Iris pigment epithelial cell (primary cell): ENCODE measurements around the gene AGR2.
"Not testable (repeated sequence)": the region's sequence is repeated elsewhere in the genome, so short reads cannot be mapped to it uniquely, and the experiment has no call there.

Experiments
- DNase-seq: peaks from one replicate; pipeline ENCODE4 v3.0.0-alpha.2; 2011; ENCODE audit warnings: low read depth

Gene AGR2

DNA sequence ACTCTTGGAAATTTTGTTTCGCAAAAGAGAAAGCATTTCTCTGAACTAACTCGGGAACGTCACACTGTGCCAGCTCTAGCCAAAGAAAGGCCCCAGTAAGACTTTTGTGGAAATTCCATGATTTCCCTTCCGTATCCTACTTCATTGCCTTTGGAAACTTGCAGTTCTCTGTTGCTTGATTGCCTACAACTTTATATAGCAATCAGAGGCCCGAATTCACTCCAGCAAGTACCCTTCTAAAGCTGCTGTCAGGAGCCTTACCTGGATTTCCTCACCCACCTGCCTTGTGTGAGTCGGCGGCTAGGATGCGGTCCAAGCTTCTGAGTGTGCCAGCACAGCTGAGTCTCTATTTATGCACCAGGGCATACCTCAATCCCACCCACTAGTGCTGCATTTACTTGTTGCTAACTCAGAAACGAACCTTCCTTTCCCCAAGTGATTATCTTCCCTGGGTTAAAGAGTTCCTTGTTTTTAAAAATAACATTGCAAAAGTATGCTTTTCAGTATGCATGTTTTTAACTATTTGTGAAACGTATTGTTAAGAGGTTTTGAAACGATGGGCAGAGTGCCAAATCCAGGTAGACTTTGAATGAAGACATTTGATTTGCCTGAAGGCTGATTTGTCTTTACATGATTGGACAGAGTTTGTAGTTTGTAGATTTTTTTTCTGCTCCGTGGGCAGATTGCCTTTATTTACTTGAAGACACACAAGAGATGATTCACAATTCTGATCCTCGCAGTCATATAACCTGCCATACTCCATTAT is at the start of gene AGR2:
AGR2 (minus strand) TSS at position 326 of the 766 bp plus-strand sequence. CDS start 3,203 bp downstream, outside the sequence.
- DNase-seq: peak; percentile 31

DNA sequence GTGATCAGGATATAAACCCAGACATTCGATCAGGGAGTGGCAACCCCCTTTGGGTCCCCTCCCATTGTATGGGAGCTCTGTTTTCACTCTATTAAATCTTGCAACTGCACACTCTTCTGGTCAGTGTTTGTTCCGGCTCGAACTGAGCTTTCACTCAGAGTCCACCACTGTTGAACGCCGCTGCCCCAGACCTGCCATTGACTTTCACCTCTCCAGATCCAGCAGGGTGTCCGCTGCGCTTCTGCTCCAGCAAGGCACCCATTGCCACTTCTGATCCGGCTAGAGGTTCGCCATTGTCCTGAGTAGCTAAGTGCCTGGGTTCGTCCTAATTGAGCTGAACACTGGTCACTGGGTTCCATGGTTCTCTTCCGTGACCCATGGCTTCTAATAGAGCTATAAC is 48.4 kb upstream of the AGR2 start:
- not testable (repeated sequence) for DNase-seq

DNA sequence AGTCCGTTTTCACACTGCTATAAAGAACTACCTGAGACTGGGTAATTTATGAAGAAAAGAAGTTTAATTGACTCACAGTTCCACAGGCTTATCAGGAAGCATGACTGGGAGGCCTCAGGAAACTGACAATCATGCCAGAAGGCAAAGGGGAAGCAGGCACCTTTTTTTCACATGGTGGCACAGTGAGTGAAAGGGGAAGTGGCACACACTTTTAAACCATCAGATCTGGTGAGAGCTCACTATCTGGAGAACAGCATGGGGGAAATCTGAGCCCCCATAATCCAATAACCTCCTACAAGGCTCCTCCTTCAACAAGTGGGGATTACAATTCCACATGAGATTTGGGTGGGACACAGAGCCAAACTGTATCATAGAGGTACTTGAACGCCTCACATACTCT is 47.0 kb upstream of the AGR2 start:
- DNase-seq: no peak

DNA sequence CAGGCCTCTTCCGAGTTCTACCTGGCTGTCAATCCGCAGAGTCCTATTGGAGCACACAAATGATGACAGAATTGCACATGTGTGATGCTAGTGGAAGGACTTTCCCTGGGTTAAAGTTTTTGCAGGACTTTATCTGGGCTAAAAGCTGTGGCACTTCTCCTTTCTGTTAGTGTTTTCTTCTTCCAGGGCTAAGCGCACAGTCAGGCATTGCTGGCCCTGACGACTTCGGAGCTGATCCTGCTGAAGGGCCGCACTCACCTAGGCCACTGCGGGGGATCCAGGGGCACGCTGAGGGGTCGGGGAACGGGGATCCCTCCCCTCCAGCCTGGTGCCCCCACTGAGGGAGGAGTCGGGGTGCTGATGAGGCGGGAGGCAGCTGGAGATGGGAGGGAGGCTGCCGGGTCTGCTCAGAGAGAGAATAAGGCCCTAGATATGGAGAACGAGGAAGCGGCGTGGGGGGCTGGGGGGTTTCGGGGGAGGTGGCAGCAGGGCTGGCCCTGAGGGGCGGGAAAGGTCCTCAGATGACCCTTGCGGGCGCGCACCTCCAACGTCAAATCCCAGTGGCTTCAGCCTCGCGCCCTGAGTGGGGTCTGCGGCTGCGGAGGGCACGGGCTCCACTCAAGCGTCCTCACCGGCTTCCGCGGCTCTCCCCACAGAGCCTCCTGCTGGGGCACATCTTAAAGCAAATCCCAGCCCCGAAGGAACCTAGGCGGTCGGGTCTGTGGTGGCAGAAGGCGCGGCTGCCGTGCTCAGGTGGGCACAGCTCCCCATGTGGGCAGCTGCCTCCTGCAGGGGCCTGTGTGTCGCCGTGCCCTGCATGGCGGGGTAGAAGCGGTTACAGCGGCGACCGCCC is 46.0 kb upstream of the AGR2 start:
- DNase-seq: no peak

DNA sequence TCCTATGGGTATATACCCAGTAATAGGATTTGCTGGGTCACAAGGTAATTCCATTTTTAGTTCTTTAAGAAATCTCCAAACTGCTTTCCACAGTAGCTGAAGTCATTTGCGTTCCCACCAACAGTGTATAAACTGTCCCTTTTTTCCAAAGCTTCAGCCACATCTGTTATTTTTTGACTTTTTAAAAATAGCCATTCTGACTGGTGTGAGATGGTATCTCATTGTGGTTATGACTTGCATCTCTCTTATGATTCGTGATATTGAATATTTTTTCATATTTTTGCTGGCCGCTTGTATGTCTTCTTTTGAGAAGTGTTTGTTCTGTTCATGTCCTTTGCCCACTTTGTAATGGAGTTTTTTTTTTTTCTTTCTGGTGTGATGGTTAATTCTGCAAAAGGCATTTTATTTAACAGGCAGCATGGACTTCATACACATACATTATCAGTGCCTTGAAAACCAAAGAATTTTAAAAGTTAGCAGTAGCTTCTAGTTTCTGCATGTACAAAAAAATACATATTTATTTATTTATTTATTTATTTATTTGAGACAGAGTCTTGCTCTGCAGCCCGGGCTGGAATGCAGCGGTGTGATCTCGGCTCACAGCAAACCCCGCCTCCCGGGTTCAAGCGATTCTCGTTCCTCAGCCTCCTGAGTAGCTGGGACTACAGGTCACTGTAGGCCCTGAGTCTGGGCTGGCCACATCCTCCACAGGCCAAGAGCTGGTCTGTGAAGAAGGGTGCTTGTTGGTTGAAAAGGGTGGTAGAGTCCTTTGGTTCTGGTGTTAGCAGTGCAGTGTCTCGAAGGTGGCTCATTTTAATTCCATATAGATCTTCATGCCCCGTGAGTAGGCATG is 44.7 kb upstream of the AGR2 start:
- no peak for DNase-seq

DNA sequence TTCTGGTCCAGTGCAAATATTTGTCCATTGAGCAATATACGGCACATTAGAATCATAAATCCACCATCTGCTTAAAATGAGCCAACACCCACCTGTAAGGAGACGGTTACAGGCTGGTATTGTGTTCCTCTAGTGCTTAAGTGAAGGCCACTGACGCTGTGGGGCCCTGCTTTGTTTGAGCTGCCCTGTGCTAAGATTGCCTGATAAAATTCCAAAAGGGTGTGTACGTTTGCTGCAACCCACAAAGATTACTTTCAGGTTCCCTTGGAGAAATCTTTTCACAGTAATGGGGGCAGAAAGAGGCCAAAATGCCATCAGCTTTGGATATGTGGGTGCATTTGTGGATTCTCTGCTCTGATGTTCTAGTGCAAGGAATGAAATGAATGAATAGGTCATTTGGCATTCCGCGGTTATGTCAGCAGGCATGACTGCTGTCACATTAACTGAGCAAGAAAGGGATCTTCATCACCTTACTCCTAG is 42.6 kb upstream of the AGR2 start:
- DNase-seq: peak; percentile 47

DNA sequence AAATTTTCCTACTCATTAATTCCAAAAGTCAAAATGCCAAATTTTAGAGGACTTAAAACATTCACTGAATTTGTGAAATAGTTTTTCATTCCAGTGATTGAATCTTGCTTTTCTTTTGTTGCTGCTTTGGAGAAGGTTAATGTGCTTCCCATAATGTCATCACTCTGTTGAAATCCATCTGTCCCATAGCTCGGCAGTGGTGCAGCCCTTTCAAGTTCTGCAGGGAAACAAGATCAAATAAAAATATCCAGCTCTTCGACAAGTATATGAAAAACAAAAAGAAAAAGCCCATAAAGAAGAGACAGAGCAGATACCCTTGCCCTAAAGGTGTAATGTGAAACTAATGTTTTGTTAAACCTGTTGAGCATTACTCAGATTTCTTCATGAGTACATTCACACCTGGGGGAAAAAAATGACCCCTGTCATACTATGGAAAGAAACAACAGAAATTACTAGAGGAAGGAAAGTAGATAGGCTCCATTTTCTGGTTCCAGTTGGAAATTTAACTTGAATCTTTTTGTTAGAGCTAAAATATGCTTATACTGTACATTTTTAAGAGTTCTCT is 41.9 kb upstream of the AGR2 start:
- no peak for DNase-seq

DNA sequence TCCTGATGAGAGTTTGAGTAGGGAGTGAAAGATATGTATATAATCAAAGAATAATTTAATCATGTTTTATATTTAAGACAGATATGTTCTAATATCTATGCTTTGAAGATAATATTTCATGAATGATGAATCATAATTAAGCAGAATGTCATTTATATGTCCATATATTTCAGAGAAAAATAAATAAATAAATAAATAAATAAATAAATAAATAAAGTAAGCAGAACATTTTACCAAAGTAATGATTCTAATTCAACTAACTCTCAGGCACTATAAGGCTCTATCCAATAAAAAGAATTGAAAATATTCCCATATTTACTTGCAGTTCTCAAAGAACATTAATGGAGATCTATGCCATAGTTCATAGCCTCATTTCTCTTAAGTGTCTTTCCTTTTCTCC is 40.9 kb upstream of the AGR2 start:
- DNase-seq: no peak

DNA sequence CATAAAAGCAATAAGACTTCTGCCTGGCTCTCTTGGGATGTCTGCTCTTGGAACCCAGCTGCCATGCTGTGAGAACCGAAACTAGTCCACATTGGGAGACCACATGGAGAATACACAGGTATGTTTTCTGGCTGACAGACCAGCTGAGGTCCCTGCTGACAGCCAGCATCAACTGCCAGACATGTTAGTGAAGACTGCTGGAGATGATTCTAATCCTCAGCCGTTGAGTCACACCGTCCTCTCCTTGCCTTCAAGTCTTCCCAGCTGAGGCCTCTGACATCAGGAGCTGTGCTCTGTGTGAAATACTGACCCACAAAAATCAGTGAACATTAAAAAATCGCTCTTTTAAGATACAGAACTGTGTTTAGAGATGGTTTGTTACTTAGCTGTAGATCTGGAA is 36.9 kb upstream of the AGR2 start:
- peak; percentile 88 for DNase-seq

DNA sequence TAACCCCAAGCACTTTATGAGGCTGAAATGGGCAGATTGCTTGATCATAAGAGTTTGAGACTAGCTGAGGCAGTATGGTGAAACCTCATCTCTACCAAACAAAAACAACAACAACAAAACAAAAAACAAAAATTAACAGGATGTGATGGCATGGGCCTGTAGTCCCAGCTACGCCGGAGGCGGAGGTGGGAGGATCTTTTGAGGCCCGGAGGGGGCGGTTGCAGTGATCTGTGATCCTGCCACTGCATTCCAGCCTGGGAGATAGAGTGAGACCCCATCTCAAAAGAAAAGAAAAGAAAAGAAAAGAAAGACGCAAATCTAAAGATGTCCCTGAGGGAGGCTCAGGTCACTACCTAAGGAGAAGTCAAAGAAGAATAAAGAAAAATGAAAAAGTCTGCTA is 35.3 kb upstream of the AGR2 start:
- DNase-seq: no peak

DNA sequence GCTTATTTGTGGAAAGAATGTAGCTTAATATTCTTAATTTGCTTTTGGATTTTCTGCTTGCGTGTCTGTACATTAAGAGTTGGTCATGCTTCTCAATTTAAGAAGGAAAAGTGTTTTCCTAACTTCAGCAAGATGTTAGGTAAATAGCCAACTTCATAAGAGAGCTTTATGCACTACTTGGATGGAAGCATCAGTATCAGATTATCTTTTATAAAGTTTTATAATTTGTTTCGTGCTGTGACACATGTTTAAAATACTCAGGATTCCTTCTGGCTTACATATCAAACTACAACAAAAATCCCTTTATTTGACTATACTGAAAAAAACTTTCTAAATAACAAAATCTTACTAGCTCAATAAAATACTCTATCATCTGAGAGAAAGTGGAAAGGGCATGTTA is 34.8 kb upstream of the AGR2 start:
- DNase-seq: peak; percentile 28

DNA sequence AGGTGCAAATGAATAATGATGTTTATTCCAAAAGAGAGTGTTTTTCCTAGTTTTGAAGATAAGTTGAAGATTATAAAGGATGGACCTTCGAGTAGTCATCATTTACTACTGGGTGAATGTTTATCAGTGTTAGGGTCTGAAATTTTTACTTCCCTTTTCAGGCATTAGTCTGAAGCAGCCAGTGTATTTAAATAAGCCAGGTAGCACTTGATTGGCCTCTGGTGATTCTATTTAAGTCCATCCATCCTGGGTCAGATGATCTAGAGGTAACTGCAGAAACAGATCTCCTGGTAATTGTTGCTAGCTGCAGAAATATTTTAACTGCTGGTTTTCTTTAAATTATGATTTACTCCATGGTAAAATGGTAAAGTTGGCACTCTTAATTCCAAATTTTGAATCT is 34.1 kb upstream of the AGR2 start:
- DNase-seq: no peak

DNA sequence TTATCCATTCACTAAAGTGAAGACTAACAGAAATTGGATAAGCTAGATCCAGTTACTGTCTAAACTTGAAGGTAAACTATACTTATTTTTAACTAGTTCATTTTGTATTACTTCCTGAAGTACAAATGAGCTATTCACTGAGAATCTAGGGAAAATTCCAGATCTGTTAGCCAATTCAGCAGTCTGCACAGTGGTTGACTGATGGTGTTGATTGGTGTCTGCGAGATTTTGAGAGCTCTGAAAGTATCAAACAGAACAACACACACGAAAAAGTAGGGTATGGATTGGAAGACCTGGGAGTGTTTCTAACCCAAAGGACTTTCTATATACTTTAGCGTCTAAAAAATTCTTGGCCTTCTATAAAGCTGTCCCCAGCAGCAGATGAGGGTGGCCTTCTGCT is 33.6 kb upstream of the AGR2 start:
- peak; percentile 20 for DNase-seq

DNA sequence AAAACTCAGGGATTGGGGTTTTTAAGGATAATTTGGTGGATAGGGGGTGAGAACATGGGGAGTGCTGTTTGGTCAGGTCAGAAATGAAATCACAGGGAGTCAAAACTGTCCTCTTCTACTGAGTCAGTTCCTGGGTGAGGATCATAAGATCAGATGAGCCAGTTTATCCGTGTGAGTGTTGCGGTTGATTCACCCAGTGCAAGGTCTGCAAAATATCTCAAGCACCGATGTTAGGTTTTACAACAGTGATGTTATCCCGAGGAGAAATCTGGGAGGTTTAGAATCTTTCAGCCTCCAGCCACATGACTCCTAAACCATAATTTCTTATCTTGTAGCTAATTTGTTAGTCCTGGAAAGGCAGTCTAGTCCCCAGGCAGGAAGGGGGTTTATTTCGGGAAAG is 31.7 kb upstream of the AGR2 start:
- DNase-seq: peak; percentile 19

DNA sequence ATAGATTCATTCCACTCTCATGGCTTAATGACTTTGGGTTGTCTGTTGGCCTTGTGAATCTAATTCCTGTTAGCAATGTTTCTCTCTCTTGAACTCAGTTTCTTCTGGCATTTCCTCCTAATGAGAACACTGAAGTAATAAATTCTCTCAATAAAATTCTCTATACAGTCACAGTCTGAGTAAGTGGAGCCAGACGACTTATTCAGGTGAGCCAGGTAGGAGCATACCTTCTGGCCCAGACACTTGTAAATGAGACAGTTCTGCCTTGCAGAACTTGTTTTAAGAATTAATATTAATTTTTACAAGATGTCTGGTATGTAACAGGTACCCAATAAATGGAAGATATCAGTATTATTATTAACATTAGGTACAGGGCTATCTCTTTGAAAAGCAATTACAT is 28.6 kb upstream of the AGR2 start:
- no peak for DNase-seq

DNA sequence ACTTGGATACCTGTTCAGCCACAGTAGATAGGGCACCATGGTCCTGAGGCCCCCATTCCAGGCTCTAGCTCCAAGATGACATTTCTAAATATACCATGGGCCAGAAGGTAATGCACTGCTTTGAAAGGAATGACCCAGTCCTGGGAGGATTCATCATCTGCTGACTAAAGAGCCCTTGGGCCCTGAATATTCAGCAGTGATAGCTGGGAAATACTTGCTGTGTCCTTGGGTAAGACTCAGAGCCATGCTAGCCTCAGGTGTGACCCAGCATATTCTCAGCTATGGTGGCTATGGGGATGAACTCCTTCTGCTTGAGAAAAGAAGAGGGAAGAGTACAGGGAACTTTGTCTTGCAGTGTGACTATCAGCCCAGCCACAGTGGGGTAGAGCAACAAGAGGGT is 21.3 kb upstream of the AGR2 start:
- no peak for DNase-seq

DNA sequence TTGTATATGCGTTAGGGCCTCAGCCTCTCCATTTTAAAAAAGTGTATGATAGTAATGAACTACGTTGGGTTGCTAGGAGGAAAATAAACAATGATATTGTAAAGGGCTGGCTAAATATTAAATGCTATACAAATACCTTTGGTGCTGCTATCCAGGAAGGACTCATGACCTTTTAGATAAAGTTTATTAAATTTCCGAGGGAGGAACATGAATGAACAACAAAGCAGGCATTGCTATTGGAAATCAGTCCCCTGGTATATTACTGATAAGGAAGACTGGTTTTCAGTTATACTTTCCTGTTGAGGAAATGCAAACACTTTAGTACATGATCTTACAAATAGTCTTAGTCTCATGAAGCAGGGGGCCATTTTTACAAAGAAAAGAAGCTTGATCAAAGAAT is 17.2 kb upstream of the AGR2 start:
- DNase-seq: no peak

DNA sequence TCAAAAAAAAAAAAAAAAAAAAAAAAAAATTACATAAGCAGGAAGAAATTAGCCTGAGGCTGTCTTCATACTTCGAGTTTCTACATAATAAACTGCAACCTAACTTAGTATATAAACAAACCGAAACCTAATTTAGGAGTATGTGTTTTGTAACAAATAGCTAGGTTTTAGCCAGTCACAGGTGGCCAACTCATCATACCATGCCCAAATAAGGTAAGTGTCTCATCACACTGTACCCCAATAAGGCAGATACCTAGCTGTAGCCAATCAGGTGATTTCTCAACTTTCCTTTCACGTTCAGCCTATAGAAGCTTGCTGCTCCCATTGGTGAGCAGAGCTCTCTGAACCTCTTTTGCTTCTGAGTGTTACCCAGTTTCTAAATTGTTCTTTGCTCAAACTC is 13.9 kb upstream of the AGR2 start:
- no peak for DNase-seq

DNA sequence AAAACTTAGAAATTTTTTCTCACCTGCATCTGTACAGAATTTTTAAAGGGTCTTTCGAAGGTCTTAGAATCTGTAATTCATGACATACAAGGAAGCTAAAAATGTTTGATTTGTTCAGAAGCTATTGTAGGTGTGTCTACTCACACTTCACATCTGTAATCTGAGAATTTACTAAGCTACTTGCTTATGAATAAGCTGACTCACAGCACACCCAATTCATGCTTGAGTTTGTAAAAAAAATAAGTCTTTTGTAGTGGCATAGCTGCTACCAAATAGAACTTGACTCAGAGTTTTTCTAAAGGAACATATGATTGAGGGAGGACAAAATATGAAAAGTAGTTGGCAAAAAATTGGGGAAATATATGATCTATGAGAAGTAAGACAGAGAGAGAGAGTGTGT is 12.7 kb upstream of the AGR2 start:
- peak; percentile 86 for DNase-seq

DNA sequence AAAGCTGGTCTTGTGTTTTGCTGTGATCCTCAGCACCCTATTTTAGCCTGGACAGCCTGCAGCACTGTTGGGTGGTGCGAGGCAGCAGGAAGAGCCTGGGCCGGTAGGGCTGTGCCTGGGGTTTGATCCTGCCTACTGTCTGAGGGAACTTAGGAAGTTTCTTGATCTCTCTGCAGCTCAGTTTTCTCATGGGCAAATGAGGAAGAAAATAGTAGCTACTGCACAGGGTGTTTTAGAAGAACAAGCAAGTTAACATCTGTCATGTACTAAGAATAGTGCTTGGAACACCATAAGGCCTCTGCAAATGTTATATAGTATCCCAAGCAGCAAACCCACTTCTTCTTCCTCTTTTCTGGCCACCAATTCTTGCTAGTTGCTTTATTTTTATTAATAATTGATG is 12.0 kb upstream of the AGR2 start:
- DNase-seq: no peak

DNA sequence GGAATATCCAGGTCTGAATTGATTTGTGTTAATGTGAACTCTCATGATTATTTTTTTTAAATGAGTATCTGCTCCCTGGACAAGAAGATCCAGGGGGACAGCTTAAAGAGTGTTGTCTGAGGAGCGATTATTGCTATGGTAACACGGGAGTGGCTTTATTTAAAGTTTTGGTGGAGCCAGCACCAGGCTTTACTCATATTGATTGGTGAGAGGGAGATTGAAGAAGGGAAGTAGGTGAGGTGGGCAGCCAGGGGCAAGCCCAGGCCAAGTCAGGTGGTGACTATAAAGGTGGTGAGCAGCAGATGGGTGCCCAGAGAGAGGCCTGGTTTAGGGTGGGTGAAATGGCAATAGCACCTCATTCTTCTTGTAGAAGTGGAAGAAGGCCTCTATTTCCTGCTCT is 10.2 kb upstream of the AGR2 start:
- DNase-seq: no peak

DNA sequence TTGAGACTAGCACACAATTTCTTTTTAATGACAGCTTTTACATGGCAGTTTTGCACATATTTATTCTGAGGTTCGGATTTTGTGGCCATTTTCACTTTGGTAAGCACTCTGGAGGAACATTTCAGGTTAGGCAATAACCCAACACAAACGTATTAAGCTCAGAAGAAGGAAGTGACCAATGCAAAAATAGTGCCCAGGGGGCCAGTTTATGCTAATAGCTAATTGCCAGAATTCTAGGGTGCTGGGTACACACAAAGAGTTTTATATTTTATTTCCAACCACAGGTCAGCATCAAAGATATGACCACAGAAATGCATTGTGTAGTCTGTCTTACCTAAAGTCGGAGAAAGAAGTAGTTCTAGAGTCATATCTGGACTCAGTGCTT is 8.4 kb upstream of the AGR2 start:
- DNase-seq: no peak
